T-cell (primary cell): ENCODE results near the gene GINM1. TPM values are rescaled to one million over a fixed set of nuclear protein-coding genes. Genes with fewer than 3 reads are reported as not detected.

Source experiments
- ATAC-seq, 4 experiments: fragments of 200-7000 bp in 3 of 4; fragments of 150-1000 bp in 1 of 4; cut with Tn5 transposase; replicated peaks in 1 of 4; 1 replicate in 3 of 4; 2 replicates in 1 of 4; pipeline ENCODE4 v1.10.0; 2021; ENCODE audit warnings: moderate library complexity in 3 of 4, mild to moderate bottlenecking in 2 of 4, moderate number of reproducible peaks in 1 of 4
- CTCF ChIA-PET, 2 donors: fragments of 300-600 bp; sonication (Branson Sonifier 250); formaldehyde crosslinking; loops; one replicate each; lab custom pipeline; 2022; ENCODE audit warnings: antibody characterized with exemption in 2 of 2; lab: Charles Lee
- POLR2A ChIA-PET, 2 donors: fragments of 300-600 bp; sonication (Branson Sonifier 250); formaldehyde crosslinking; loops; one replicate each; lab custom pipeline; 2022; ENCODE audit warnings: antibody characterized with exemption in 2 of 2; lab: Charles Lee
- DNase-seq, 35 experiments: peaks; one replicate each; pipeline versions ENCODE4 v3.0.0 to v3.0.0-alpha.2; 2013 to 2023
- H3K27ac ChIP-seq: one replicate; pipeline ENCODE4 v1.5.1; 2013; ENCODE audit warnings: low read length
- H3K27me3 ChIP-seq, 2 experiments: replicated peaks in 1 of 2; 1 replicate in 1 of 2; 2 replicates in 1 of 2; pipeline versions ENCODE4 v1.6.1 to v1.7.0; 2013; ENCODE audit warnings: low read length in 1 of 2, mixed read lengths in 1 of 2; ENCODE audit not compliant: control insufficient read depth in 2 of 2, insufficient read depth in 2 of 2; ENCODE audit errors: extremely low read depth in 1 of 2
- H3K36me3 ChIP-seq, 2 donors: 1 replicate in 1 of 2; 2 replicates in 1 of 2; pipeline versions ENCODE4 v1.6.1 to v1.7.0; 2013; ENCODE audit warnings: low read length in 1 of 2; ENCODE audit not compliant: control insufficient read depth in 2 of 2, insufficient read depth in 1 of 2; ENCODE audit errors: extremely low read depth in 1 of 2
- H3K4me1 ChIP-seq, 2 experiments: 1 replicate in 1 of 2; 2 replicates in 1 of 2; pipeline versions ENCODE4 v1.6.1 to v1.7.0; 2013; ENCODE audit warnings: low read length in 2 of 2, mixed read lengths in 1 of 2; ENCODE audit not compliant: insufficient read depth in 2 of 2, control insufficient read depth in 1 of 2; ENCODE audit errors: extremely low read depth in 1 of 2
- H3K4me3 ChIP-seq, 2 donors: 1 replicate in 1 of 2; 2 replicates in 1 of 2; pipeline versions ENCODE4 v1.5.1 to v1.7.0; 2013; ENCODE audit warnings: mild to moderate bottlenecking in 2 of 2, low read length in 1 of 2, moderate library complexity in 1 of 2; ENCODE audit not compliant: control insufficient read depth in 1 of 2; ENCODE audit errors: extremely low read depth in 1 of 2
- H3K9me3 ChIP-seq: 2 replicates; pipeline ENCODE4 v1.7.0; 2013
- H3K27ac Mint-ChIP-seq, 2 donors: one replicate each; pipeline ENCODE4 v1.8.0; 2020 to 2021; ENCODE audit warnings: mild to moderate bottlenecking in 2 of 2, mixed read lengths in 2 of 2
- H3K27me3 Mint-ChIP-seq, 2 donors: one replicate each; pipeline ENCODE4 v1.8.0; 2021 to 2022; ENCODE audit warnings: mixed read lengths in 2 of 2
- H3K36me3 Mint-ChIP-seq: one replicate; pipeline ENCODE4 v1.8.0; 2021; ENCODE audit warnings: mixed read lengths
- H3K4me1 Mint-ChIP-seq, 3 donors: one replicate each; pipeline ENCODE4 v1.8.0; 2020 to 2022; ENCODE audit warnings: mixed read lengths in 3 of 3, mild to moderate bottlenecking in 1 of 3
- H3K4me3 Mint-ChIP-seq, 3 donors: one replicate each; pipeline ENCODE4 v1.8.0; 2020 to 2022; ENCODE audit warnings: mild to moderate bottlenecking in 3 of 3, mixed read lengths in 3 of 3, moderate library complexity in 3 of 3
- H3K9me3 Mint-ChIP-seq, 3 donors: one replicate each; pipeline ENCODE4 v1.8.0; 2020 to 2022; ENCODE audit warnings: mixed read lengths in 3 of 3
- WGBS: methylation state at CpG from one replicate; pipeline ENCODE4 v1.1.5; 2013; ENCODE audit warnings: missing lambda C conversion rate; ENCODE audit not compliant: insufficient coverage; 5-methylcytosine and 5-hydroxymethylcytosine counted together
- total RNA-seq, 35 experiments: library from RNA in 6 of 35; stranded (reverse) in 6 of 35; fragments of 120-200 nt in 1 of 35; gene quantifications; one replicate each; pipeline versions ENCODE4 v1.2.1 to v1.2.4 and lab custom pipeline; 2013 to 2026

Gene GINM1
- total RNA-seq, 5 donors from 2014 or later (not counting 1 experiment from before 2014, with no cell fraction given) = 15.4 to 24.5 (median 15.7) TPM

GRCh38 chr6:149563203-149563927, 2.8 kb upstream of the GINM1 start:
- no peaks in the 10 kb centered on the region for H3K27me3 Mint-ChIP-seq
- ChIA-PET POLR2A (interaction anchor here in 1 of 2 donors (0.5 kb wide), 1 partner anchor 68 kb away, joined by 3 read pairs; no protein-coding TSS in a partner anchor), CTCF (interaction anchor here (0.7 to 1.5 kb wide), 6 partner anchors 9 to 40 kb away, joined by 3 to 7 read pairs (median 6); partner anchors contain the start of gene PPIL4 (in 1 of the 2))
- H3K4me3 ChIP-seq = no peak overlapping the region
- H3K27ac ChIP-seq = no peak overlapping the region
- no peaks in the 10 kb centered on the region for H3K36me3 ChIP-seq
- no peaks in the 10 kb centered on the region for H3K9me3 Mint-ChIP-seq
- H3K4me1 Mint-ChIP-seq = peaks cover 9 to 24% (median 20%) of the 10 kb centered on the region in 3 donors
- H3K4me1 ChIP-seq = peaks cover 3 to 15% of the 10 kb centered on the region in 2 experiments
- H3K4me3 Mint-ChIP-seq = no peak overlapping the region
- H3K27me3 ChIP-seq = peaks cover 0 to 3% of the 10 kb centered on the region in 2 experiments
- no peaks in the 10 kb centered on the region for H3K9me3 ChIP-seq
- DNase-seq (no peak), ATAC-seq (no peak)
- 93% methylated on average over 3 of the region's 5 CpGs for WGBS
- H3K27ac Mint-ChIP-seq = no peak overlapping the region
- H3K36me3 Mint-ChIP-seq = no peaks in the 10 kb centered on the region

DNA sequence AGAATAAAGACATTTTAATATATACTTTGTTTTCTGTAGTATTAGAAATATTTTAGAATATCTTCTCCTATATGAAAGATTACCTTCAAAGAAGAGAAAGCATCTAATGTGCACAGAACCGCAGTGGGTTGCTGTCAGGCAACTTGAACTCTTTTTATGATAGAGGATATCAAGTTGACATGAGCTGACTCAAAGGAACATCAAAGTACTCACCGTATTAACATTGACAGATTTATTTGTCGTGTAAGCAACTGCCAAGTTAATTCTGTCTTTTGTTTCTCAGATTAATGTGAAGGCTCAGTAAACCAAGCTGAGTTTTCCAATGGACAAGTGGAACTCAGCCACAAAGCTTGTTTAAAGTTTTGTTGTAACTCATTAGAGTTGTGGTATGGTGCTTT, 2.2 kb upstream of the GINM1 start:
- Histone ChIP-seq H3K9me3 (no peaks in the 10 kb centered on the region), H3K27ac (no peak overlapping the region), H3K27me3 (peaks cover 0 to 3% of the 10 kb centered on the region in 2 experiments), H3K4me3 (no peak overlapping the region), H3K36me3 (no peaks in the 10 kb centered on the region), H3K4me1 (peaks cover 3 to 15% of the 10 kb centered on the region in 2 experiments)
- CTCF ChIA-PET = interaction anchor here (0.5 to 1.0 kb wide), 6 partner anchors 17 to 1252 kb away, joined by 3 to 6 read pairs (median 5); no protein-coding TSS in a partner anchor
- Mint-ChIP-seq H3K4me3 (peak overlapping the region in 1 of 3 donors; percentile 21), H3K36me3 (no peaks in the 10 kb centered on the region), H3K27me3 (no peaks in the 10 kb centered on the region), H3K9me3 (no peaks in the 10 kb centered on the region), H3K27ac (no peak overlapping the region), H3K4me1 (peaks cover 9 to 24% (median 20%) of the 10 kb centered on the region in 3 donors)
- DNase-seq = no peak
- no peak for ATAC-seq
- 70% methylated on average over 2 of the region's 3 CpGs for WGBS
- POLR2A ChIA-PET = no interaction called here

- H3K27me3 ChIP-seq = no peaks in the 10 kb centered on the region
- Mint-ChIP-seq H3K4me3 (peak overlapping the region; percentile 91 to 95 (median 92)), H3K27ac (peak overlapping the region; percentile 80 to 83), H3K4me1 (peaks cover 23 to 29% (median 27%) of the 10 kb centered on the region in 3 donors), H3K9me3 (no peaks in the 10 kb centered on the region), H3K36me3 (no peaks in the 10 kb centered on the region), H3K27me3 (no peaks in the 10 kb centered on the region)
- no peaks in the 10 kb centered on the region for H3K9me3 ChIP-seq
- peaks cover 3 to 15% of the 10 kb centered on the region in 2 experiments for H3K4me1 ChIP-seq
- peak; percentile 6 to 48 (median 37) for ATAC-seq
- ChIA-PET CTCF (interaction anchor here (0.6 to 1.4 kb wide), 4 partner anchors 21 to 1850 kb away, joined by 3 to 16 read pairs (median 4); partner anchors contain the start of gene PPIL4 (in 1 of the 2)), POLR2A (interaction anchor here (0.6 to 1.1 kb wide), 5 partner anchors 9 to 433 kb away, joined by 3 to 8 read pairs (median 5); no protein-coding TSS in a partner anchor)
- peak overlapping the region; percentile 90 to 98 for H3K4me3 ChIP-seq
- DNase-seq = peak in 28 of 35 experiments; percentile 3 to 61 (median 30)
- H3K27ac ChIP-seq = peak overlapping the region; percentile 82
- no peaks in the 10 kb centered on the region for H3K36me3 ChIP-seq
- WGBS = under 1% methylated on average over 70 of the region's 81 CpGs
Observed at GRCh38 chr6:149566410-149567193, 427 bp downstream of the GINM1 start.

- Mint-ChIP-seq H3K9me3 (no peaks in the 10 kb centered on the region), H3K27ac (peak overlapping the region in 1 of 2 donors; percentile 83), H3K4me3 (peak overlapping the region; percentile 91 to 95 (median 92)), H3K36me3 (no peaks in the 10 kb centered on the region), H3K27me3 (no peaks in the 10 kb centered on the region), H3K4me1 (peaks cover 23 to 29% (median 27%) of the 10 kb centered on the region in 3 donors)
- Histone ChIP-seq H3K4me1 (peaks cover 3 to 15% of the 10 kb centered on the region in 2 experiments), H3K27me3 (no peaks in the 10 kb centered on the region), H3K36me3 (no peaks in the 10 kb centered on the region), H3K9me3 (no peaks in the 10 kb centered on the region), H3K27ac (no peak overlapping the region), H3K4me3 (peak overlapping the region; percentile 90 to 98)
- 36% methylated on average over 5 of the region's 12 CpGs for WGBS
- no peak for DNase-seq
- CTCF ChIA-PET = no interaction called here
- ATAC-seq = no peak
- POLR2A ChIA-PET = no interaction called here
Observed at GRCh38 chr6:149567194-149567586, 1.0 kb downstream of the GINM1 start.

GRCh38 chr6:149567945-149568585, 1.9 kb downstream of the GINM1 start:
- Histone ChIP-seq H3K36me3 (peaks cover 0 to 1% of the 10 kb centered on the region in 2 donors), H3K4me3 (no peak overlapping the region), H3K27ac (no peak overlapping the region), H3K9me3 (no peaks in the 10 kb centered on the region), H3K27me3 (no peaks in the 10 kb centered on the region), H3K4me1 (peaks cover 3 to 15% of the 10 kb centered on the region in 2 experiments)
- ChIA-PET POLR2A (no interaction called here), CTCF (no interaction called here)
- Mint-ChIP-seq H3K27me3 (no peaks in the 10 kb centered on the region), H3K4me1 (peaks cover 23 to 29% (median 27%) of the 10 kb centered on the region in 3 donors), H3K27ac (no peak overlapping the region), H3K36me3 (no peaks in the 10 kb centered on the region), H3K4me3 (peak overlapping the region in 2 of 3 donors; percentile 91 to 92), H3K9me3 (no peaks in the 10 kb centered on the region)
- ATAC-seq (no peak), DNase-seq (no peak)
- WGBS = 93% methylated on average over 3 of the region's 7 CpGs
